ENCODE measurements around the gene KCNK3. TPM values are rescaled to one million over a fixed set of nuclear protein-coding genes. Genes with fewer than 3 reads are reported as not detected.

Gene KCNK3
- total RNA-seq, 2 experiments from 2014 or later: not detected

DNA sequence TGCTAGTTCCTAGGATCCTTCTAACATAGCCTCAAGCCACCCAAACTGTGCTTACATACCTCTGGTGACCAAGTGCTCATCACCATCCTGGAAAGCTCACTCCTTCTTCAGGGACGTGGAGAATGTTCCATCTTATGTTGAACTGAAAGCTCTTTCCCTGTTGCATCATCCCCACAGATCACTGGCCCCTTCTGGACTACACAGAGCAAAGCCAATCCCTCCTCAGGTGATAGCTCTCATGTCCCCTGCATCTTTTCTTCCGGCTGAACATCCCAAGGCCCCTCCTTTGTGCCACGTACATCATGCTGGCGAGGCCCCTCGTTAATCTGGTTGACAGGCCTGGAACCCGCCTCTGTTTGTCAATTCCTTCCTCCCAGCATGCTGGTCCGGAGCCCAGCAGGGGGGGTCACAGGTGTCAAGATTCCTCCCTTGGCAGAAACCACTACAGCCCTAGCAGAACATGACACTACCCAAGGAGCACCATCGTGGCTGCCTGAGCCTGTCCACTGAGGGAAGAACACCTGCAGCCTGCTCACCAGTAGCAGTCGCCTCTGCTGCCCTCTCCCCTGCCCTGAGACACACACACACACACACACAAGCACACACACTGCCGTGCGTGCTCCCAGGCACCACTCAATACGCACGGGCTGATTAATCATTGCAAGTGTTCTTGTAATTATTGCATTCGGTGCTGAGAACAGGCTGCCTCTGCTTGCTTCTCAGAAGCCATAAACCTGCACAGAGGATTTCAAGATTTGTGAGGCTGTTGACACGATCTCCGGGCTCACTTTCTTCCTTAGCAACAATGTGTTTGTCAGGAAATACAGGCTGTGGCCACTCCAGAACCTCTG, 6.3 kb upstream of the KCNK3 start:
- no peak for DNase-seq (ENCODE audit: low spot score)
- Histone ChIP-seq H3K79me2 (ENCODE audit: insufficient read depth, low read depth, low read length) (no peaks in the 10 kb centered on the region), H3K4me3 (ENCODE audit: low read depth, low read length, poor library complexity, severe bottlenecking) (no peak overlapping the region), H3K4me1 (ENCODE audit: insufficient read depth, low read length, poor library complexity, severe bottlenecking) (no peaks in the 10 kb centered on the region), H3K9me2 (ENCODE audit: insufficient read depth, low read length) (no peaks in the 10 kb centered on the region), H4K20me1 (ENCODE audit: insufficient read depth, low read length) (no peaks in the 10 kb centered on the region), H3K9me3 (ENCODE audit: low read length) (no peaks in the 10 kb centered on the region), H2AFZ (ENCODE audit: low read length) (no peak overlapping the region), H3K36me3 (ENCODE audit: insufficient read depth, low read length) (no peaks in the 10 kb centered on the region), H3K4me2 (ENCODE audit: low read length) (no peak overlapping the region), H3K27ac (ENCODE audit: low read depth, low read length, poor library complexity, severe bottlenecking) (no peak overlapping the region)
- ChIA-PET POLR2A (interaction anchor here (1.0 kb wide), 1 partner anchor 89 kb away, joined by 3 read pairs; no protein-coding TSS in a partner anchor), CTCF (ENCODE audit: unreplicated experiment) (interaction anchor here (0.6 kb wide), 2 partner anchors 39 to 233 kb away, joined by 3 to 4 read pairs; no protein-coding TSS in a partner anchor)
- no TSS peak for BruUV-seq (replicated peaks)
- intact Hi-C loops (cut with micrococcal nuclease; ENCODE audit: unreplicated experiment): no loop called here
- TF ChIP-seq, protein P1, sequence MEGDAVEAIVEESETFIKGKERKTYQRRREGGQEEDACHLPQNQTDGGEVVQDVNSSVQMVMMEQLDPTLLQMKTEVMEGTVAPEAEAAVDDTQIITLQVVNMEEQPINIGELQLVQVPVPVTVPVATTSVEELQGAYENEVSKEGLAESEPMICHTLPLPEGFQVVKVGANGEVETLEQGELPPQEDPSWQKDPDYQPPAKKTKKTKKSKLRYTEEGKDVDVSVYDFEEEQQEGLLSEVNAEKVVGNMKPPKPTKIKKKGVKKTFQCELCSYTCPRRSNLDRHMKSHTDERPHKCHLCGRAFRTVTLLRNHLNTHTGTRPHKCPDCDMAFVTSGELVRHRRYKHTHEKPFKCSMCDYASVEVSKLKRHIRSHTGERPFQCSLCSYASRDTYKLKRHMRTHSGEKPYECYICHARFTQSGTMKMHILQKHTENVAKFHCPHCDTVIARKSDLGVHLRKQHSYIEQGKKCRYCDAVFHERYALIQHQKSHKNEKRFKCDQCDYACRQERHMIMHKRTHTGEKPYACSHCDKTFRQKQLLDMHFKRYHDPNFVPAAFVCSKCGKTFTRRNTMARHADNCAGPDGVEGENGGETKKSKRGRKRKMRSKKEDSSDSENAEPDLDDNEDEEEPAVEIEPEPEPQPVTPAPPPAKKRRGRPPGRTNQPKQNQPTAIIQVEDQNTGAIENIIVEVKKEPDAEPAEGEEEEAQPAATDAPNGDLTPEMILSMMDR (conservative IDR thresholded peaks at IDR 0.05; ENCODE audit: low read length): no peak
- TF ChIP-seq EZH2phosphoT487 (IDR thresholded peaks at IDR 0.05; ENCODE audit: borderline replicate concordance, low read depth, low read length): no peak

- TF ChIP-seq EZH2phosphoT487 (IDR thresholded peaks at IDR 0.05; ENCODE audit: borderline replicate concordance, low read depth, low read length): no peak
- TF ChIP-seq, protein P1 (conservative IDR thresholded peaks at IDR 0.05; ENCODE audit: low read length): no peak
- CTCF ChIA-PET (ENCODE audit: unreplicated experiment): no interaction called here
- DNase-seq (ENCODE audit: low spot score): no peak
- no TSS peak for BruUV-seq (replicated peaks)
- no peaks in the 10 kb centered on the region for H3K9me2 ChIP-seq (ENCODE audit: insufficient read depth, low read length)
- H4K20me1 ChIP-seq (ENCODE audit: insufficient read depth, low read length): no peaks in the 10 kb centered on the region
- no peaks in the 10 kb centered on the region for H3K9me3 ChIP-seq (ENCODE audit: low read length)
- no peak overlapping the region for H2AFZ ChIP-seq (ENCODE audit: low read length)
- intact Hi-C loops (cut with micrococcal nuclease; ENCODE audit: unreplicated experiment): no loop called here
- H3K4me3 ChIP-seq (ENCODE audit: low read depth, low read length, poor library complexity, severe bottlenecking): no peak overlapping the region
- H3K4me2 ChIP-seq (ENCODE audit: low read length): no peak overlapping the region
- H3K79me2 ChIP-seq (ENCODE audit: insufficient read depth, low read depth, low read length): no peaks in the 10 kb centered on the region
- H3K36me3 ChIP-seq (ENCODE audit: insufficient read depth, low read length): no peaks in the 10 kb centered on the region
- H3K27ac ChIP-seq (ENCODE audit: low read depth, low read length, poor library complexity, severe bottlenecking): no peak overlapping the region
- POLR2A ChIA-PET: interaction anchor here (0.5 kb wide), 1 partner anchor 1024 kb away, joined by 3 read pairs; no protein-coding TSS in a partner anchor
- no peaks in the 10 kb centered on the region for H3K4me1 ChIP-seq (ENCODE audit: insufficient read depth, low read length, poor library complexity, severe bottlenecking)
Observed at GRCh38 chr2:26687328-26687727, 5.2 kb upstream of the KCNK3 start.

DNA sequence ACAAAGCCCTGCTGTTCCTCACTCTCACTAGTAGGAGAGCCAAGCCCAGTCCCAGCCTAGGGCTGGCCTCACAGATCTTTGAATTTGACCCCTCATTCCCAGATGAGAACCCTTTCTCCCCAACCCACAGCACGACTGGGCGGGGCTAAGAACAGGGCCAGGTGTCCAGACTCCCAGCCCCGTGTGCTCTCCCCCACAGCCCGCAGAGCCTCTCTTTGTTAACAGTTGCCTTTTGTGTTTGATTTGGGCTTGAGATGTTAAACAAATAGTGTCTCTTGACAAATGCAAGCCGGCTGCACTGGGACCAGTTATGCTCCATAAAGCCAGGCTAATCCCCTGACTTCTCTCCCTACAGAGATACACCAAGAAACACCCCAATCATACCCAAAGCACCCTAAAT, 4.7 kb upstream of the KCNK3 start:
- no peaks in the 10 kb centered on the region for H3K36me3 ChIP-seq (ENCODE audit: insufficient read depth, low read length)
- no TSS peak for BruUV-seq (replicated peaks)
- ChIA-PET POLR2A (no interaction called here), CTCF (ENCODE audit: unreplicated experiment) (no interaction called here)
- H3K79me2 ChIP-seq (ENCODE audit: insufficient read depth, low read depth, low read length): no peaks in the 10 kb centered on the region
- no peak for DNase-seq (ENCODE audit: low spot score)
- H3K9me3 ChIP-seq (ENCODE audit: low read length): no peaks in the 10 kb centered on the region
- H3K4me3 ChIP-seq (ENCODE audit: low read depth, low read length, poor library complexity, severe bottlenecking): no peak overlapping the region
- no peak overlapping the region for H3K27ac ChIP-seq (ENCODE audit: low read depth, low read length, poor library complexity, severe bottlenecking)
- H3K4me2 ChIP-seq (ENCODE audit: low read length): no peak overlapping the region
- no peaks in the 10 kb centered on the region for H3K9me2 ChIP-seq (ENCODE audit: insufficient read depth, low read length)
- TF ChIP-seq, protein P1 (conservative IDR thresholded peaks at IDR 0.05; ENCODE audit: low read length): no peak
- TF ChIP-seq EZH2phosphoT487 (IDR thresholded peaks at IDR 0.05; ENCODE audit: borderline replicate concordance, low read depth, low read length): no peak
- no peaks in the 10 kb centered on the region for H3K4me1 ChIP-seq (ENCODE audit: insufficient read depth, low read length, poor library complexity, severe bottlenecking)
- H2AFZ ChIP-seq (ENCODE audit: low read length): no peak overlapping the region
- intact Hi-C loops (cut with micrococcal nuclease; ENCODE audit: unreplicated experiment): no loop called here
- no peaks in the 10 kb centered on the region for H4K20me1 ChIP-seq (ENCODE audit: insufficient read depth, low read length)
